OCI-LY7 (cell line): ENCODE data around the gene KIF16B. TPM values are rescaled to one million over a fixed set of nuclear protein-coding genes. Genes with fewer than 3 reads are reported as not detected.

ENCODE experiments used
- BruUV-seq: library from RNA; stranded (reverse); fragments of 400-500 nt; replicated peaks from 2 replicates; lab custom pipeline; 2021; lab: Mats Ljungman, UMichigan
- CTCF ChIA-PET: fragments of 300-600 bp; sonication (Branson Sonifier 250); formaldehyde crosslinking; loops from one replicate; lab custom pipeline; 2022; ENCODE audit warnings: antibody characterized with exemption; ENCODE audit not compliant: unreplicated experiment; lab: Charles Lee
- POLR2A ChIA-PET: fragments of 300-600 bp; sonication (Branson Sonifier 250); formaldehyde crosslinking; loops from one replicate; lab custom pipeline; 2022; ENCODE audit warnings: antibody characterized with exemption; lab: Charles Lee
- DNase-seq: peaks from one replicate; pipeline ENCODE4 v3.0.0-alpha.2; 2015; ENCODE audit warnings: low spot score
- H2AFZ ChIP-seq: fragments of 200-600 bp; sonication (generic), shearing (Covaris generic); 2 replicates; pipeline ENCODE4 v1.6.1; 2014; ENCODE audit warnings: mild to moderate bottlenecking, antibody characterized with exemption, low read length, moderate library complexity
- H3K27ac ChIP-seq: fragments of 200-600 bp; sonication (generic); 2 replicates; pipeline ENCODE4 v1.5.1; 2014; ENCODE audit warnings: mixed run types, low read depth, mild to moderate bottlenecking, moderate library complexity, low read length, inconsistent platforms; ENCODE audit not compliant: poor library complexity, severe bottlenecking
- H3K36me3 ChIP-seq: fragments of 200-600 bp; sonication (generic); 2 replicates; pipeline ENCODE4 v1.6.1; 2014; ENCODE audit warnings: mild to moderate bottlenecking, antibody characterized with exemption, low read length, moderate library complexity, mixed read lengths; ENCODE audit not compliant: insufficient read depth
- H3K4me1 ChIP-seq: fragments of 200-600 bp; sonication (generic); 2 replicates; pipeline ENCODE4 v1.5.1; 2014; ENCODE audit warnings: mild to moderate bottlenecking, low read length; ENCODE audit not compliant: insufficient read depth, poor library complexity, severe bottlenecking
- H3K4me2 ChIP-seq: fragments of 200-600 bp; sonication (generic); 2 replicates; pipeline ENCODE4 v1.6.1; 2014; ENCODE audit warnings: mild to moderate bottlenecking, low read length
- H3K4me3 ChIP-seq: fragments of 200-600 bp; sonication (generic); 2 replicates; pipeline ENCODE4 v1.5.1; 2014; ENCODE audit warnings: mild to moderate bottlenecking, low read depth, low read length; ENCODE audit not compliant: poor library complexity, severe bottlenecking
- H3K79me2 ChIP-seq: fragments of 200-600 bp; sonication (generic); 2 replicates; pipeline ENCODE4 v1.6.1; 2016; ENCODE audit warnings: low read depth, mild to moderate bottlenecking, low read length, moderate library complexity, mixed read lengths; ENCODE audit not compliant: insufficient read depth
- H3K9me2 ChIP-seq: fragments of 200-600 bp; sonication (generic); 2 replicates; pipeline ENCODE4 v1.6.1; 2016; ENCODE audit warnings: mild to moderate bottlenecking, low read length, mixed read lengths; ENCODE audit not compliant: insufficient read depth
- H3K9me3 ChIP-seq: fragments of 200-600 bp; sonication (generic); 2 replicates; pipeline ENCODE4 v1.6.1; 2014; ENCODE audit warnings: mild to moderate bottlenecking, mixed run types, low read length, mixed read lengths
- H4K20me1 ChIP-seq: fragments of 200-600 bp; sonication (generic); 2 replicates; pipeline ENCODE4 v1.6.1; 2014; ENCODE audit warnings: mild to moderate bottlenecking, antibody characterized with exemption, low read length, moderate library complexity, mixed read lengths; ENCODE audit not compliant: insufficient read depth
- CTCF ChIP-seq: fragments of 200-600 bp; sonication (generic); conservative IDR thresholded peaks from 2 replicates; pipeline ENCODE4 v1.5.1; 2014; ENCODE audit warnings: mild to moderate bottlenecking, antibody characterized with exemption, low read length, moderate library complexity, mixed read lengths
- EZH2phosphoT487 ChIP-seq: fragments of 200-600 bp; sonication (generic); IDR thresholded peaks from 2 replicates; pipeline ENCODE4 v1.6.1; 2018; ENCODE audit warnings: low read depth, borderline replicate concordance, mild to moderate bottlenecking, mixed run types, antibody characterized with exemption, low read length, moderate library complexity, mixed read lengths
- intact Hi-C: fragments of 100-400 bp; cut with micrococcal nuclease; formaldehyde crosslinking; loops from one replicate; pipeline ENCODE4 v1.10.0; 2022; ENCODE audit not compliant: unreplicated experiment
- total RNA-seq, 2 experiments: library from RNA; depleted of rRNA in 1 of 2; stranded (reverse); fragments of >200 nt in 1 of 2; shearing (Covaris generic) in 1 of 2; gene quantifications; 2 replicates each; pipeline ENCODE4 v1.2.3, GENCODE V29; 2014 to 2022

The KIF16B gene
- total RNA-seq, 2 experiments from 2014 or later = 6.2 to 11.2 TPM

GRCh38 chr20:16327606-16328005, 245.6 kb downstream of the KIF16B start:
- H3K27ac ChIP-seq = no peak overlapping the region
- no peaks in the 10 kb centered on the region for H3K36me3 ChIP-seq
- no peak overlapping the region for H3K4me3 ChIP-seq
- H3K9me3 ChIP-seq = no peaks in the 10 kb centered on the region
- CTCF ChIA-PET = no interaction called here
- no peaks in the 10 kb centered on the region for H3K9me2 ChIP-seq
- POLR2A ChIA-PET = interaction anchor here (1.1 kb wide), 1 partner anchor 596 kb away, joined by 3 read pairs; no protein-coding TSS in a partner anchor
- DNase-seq = no peak
- no peak overlapping the region for H3K4me2 ChIP-seq
- intact Hi-C loops = no loop called here
- no peak overlapping the region for H2AFZ ChIP-seq
- TF ChIP-seq EZH2phosphoT487 (no peak), CTCF (no peak)
- H3K79me2 ChIP-seq = no peaks in the 10 kb centered on the region
- no TSS peak for BruUV-seq
- H3K4me1 ChIP-seq = no peaks in the 10 kb centered on the region
- H4K20me1 ChIP-seq = no peaks in the 10 kb centered on the region

GRCh38 chr20:16321291-16321690, 252.0 kb downstream of the KIF16B start:
- POLR2A ChIA-PET = no interaction called here

More at GRCh38 chr20:16321291-16321690, 252.0 kb downstream of the KIF16B start:
- Histone ChIP-seq H3K27ac (no peak overlapping the region), H4K20me1 (no peaks in the 10 kb centered on the region), H3K9me2 (no peaks in the 10 kb centered on the region), H3K36me3 (no peaks in the 10 kb centered on the region), H2AFZ (no peak overlapping the region), H3K79me2 (no peaks in the 10 kb centered on the region), H3K4me3 (no peak overlapping the region), H3K9me3 (no peaks in the 10 kb centered on the region), H3K4me2 (no peak overlapping the region), H3K4me1 (no peaks in the 10 kb centered on the region)
- TF ChIP-seq CTCF (no peak), EZH2phosphoT487 (no peak)
- DNase-seq = no peak
- BruUV-seq = no TSS peak
- intact Hi-C loops = no loop called here
- CTCF ChIA-PET = no interaction called here
